DOHH2 (cell line): Measurements from ENCODE around the gene CNN3.

Source experiments
- H3F3A ChIP-seq: fragments of 200-600 bp; sonication (generic), shearing (Covaris generic); 2 replicates; pipeline ENCODE4 v1.6.0; 2016; ENCODE audit warnings: antibody characterized with exemption, mild to moderate bottlenecking; ENCODE audit not compliant: control insufficient read depth, insufficient read depth
- H3K27ac ChIP-seq: fragments of 200-600 bp; sonication (generic); 2 replicates; pipeline ENCODE4 v1.5.1; 2014; ENCODE audit warnings: low read depth, mild to moderate bottlenecking, low read length, moderate library complexity
- H3K27me3 ChIP-seq: fragments of 200-600 bp; sonication (generic); 2 replicates; pipeline ENCODE4 v1.6.1; 2014; ENCODE audit warnings: mild to moderate bottlenecking, low read length, mixed read lengths; ENCODE audit not compliant: control insufficient read depth
- H3K36me3 ChIP-seq: fragments of 200-600 bp; sonication (generic); 2 replicates; pipeline ENCODE4 v1.6.1; 2014; ENCODE audit warnings: mild to moderate bottlenecking, low read length, moderate library complexity, mixed read lengths; ENCODE audit not compliant: control insufficient read depth
- H3K4me1 ChIP-seq: fragments of 200-600 bp; sonication (generic); 2 replicates; pipeline ENCODE4 v1.6.1; 2014; ENCODE audit warnings: mild to moderate bottlenecking, low read length, mixed read lengths; ENCODE audit not compliant: control insufficient read depth
- H3K4me2 ChIP-seq: fragments of 200-600 bp; sonication (generic); 2 replicates; pipeline ENCODE4 v1.6.0; 2014; ENCODE audit warnings: mild to moderate bottlenecking, low read length, moderate library complexity
- H3K4me3 ChIP-seq: fragments of 200-600 bp; sonication (generic); 2 replicates; pipeline ENCODE4 v1.5.1; 2014; ENCODE audit warnings: mild to moderate bottlenecking, low read length, mixed read lengths
- H3K79me2 ChIP-seq: fragments of 200-600 bp; sonication (generic); 2 replicates; pipeline ENCODE4 v1.6.1; 2014; ENCODE audit warnings: mild to moderate bottlenecking, low read length, mixed read lengths; ENCODE audit not compliant: control insufficient read depth
- H3K9me2 ChIP-seq: fragments of 200-600 bp; sonication (generic); replicated peaks from 2 replicates; pipeline ENCODE4 v1.6.1; 2014; ENCODE audit warnings: mild to moderate bottlenecking, low read length, mixed read lengths; ENCODE audit not compliant: control insufficient read depth
- H3K9me3 ChIP-seq: fragments of 200-600 bp; sonication (generic); 2 replicates; pipeline ENCODE4 v1.6.1; 2014; ENCODE audit warnings: antibody characterized with exemption, low read length, mixed read lengths; ENCODE audit not compliant: control insufficient read depth, insufficient read depth
- H4K20me1 ChIP-seq: fragments of 200-600 bp; sonication (generic); 2 replicates; pipeline ENCODE4 v1.6.0; 2014; ENCODE audit warnings: low read depth, mild to moderate bottlenecking, antibody characterized with exemption, low read length, moderate library complexity; ENCODE audit not compliant: control insufficient read depth, insufficient read depth
- CTCF ChIP-seq: fragments of 200-600 bp; sonication (generic); IDR thresholded peaks from one replicate; pipeline ENCODE4 v1.5.1; 2014; ENCODE audit warnings: antibody characterized with exemption, mild to moderate bottlenecking, low read depth, low read length; ENCODE audit not compliant: poor library complexity, severe bottlenecking
- EZH2phosphoT487 ChIP-seq: fragments of 200-600 bp; sonication (generic); IDR thresholded peaks from 2 replicates; pipeline ENCODE4 v1.6.1; 2017; ENCODE audit warnings: borderline replicate concordance, mild to moderate bottlenecking, antibody characterized with exemption, low read length, moderate library complexity, mixed read lengths

CNN3 gene

GRCh38 chr1:94875794-94876193 lies 51.1 kb downstream of the CNN3 start:
- no peaks in the 10 kb centered on the region for H4K20me1 ChIP-seq
- H3K79me2 ChIP-seq = no peaks in the 10 kb centered on the region
- no peak overlapping the region for H3K4me2 ChIP-seq
- no peak overlapping the region for H3K4me3 ChIP-seq
- H3F3A ChIP-seq = no peaks in the 10 kb centered on the region
- no peaks in the 10 kb centered on the region for H3K4me1 ChIP-seq
- H3K27me3 ChIP-seq = no peaks in the 10 kb centered on the region
- TF ChIP-seq CTCF = no peak
- no peak for TF ChIP-seq EZH2phosphoT487
- no peaks in the 10 kb centered on the region for H3K9me3 ChIP-seq
- H3K36me3 ChIP-seq = no peaks in the 10 kb centered on the region
- H3K9me2 ChIP-seq = no peaks in the 10 kb centered on the region
- H3K27ac ChIP-seq = no peak overlapping the region

GRCh38 chr1:94874423-94874822 lies 52.5 kb downstream of the CNN3 start:
- no peaks in the 10 kb centered on the region for H3K36me3 ChIP-seq
- H3K79me2 ChIP-seq = no peaks in the 10 kb centered on the region
- no peaks in the 10 kb centered on the region for H3F3A ChIP-seq
- no peaks in the 10 kb centered on the region for H3K4me1 ChIP-seq
- H3K9me3 ChIP-seq = no peaks in the 10 kb centered on the region
- peaks cover 2% of the 10 kb centered on the region; the same call in 1 of the 2 replicates for H3K27me3 ChIP-seq
- no peak overlapping the region for H3K4me3 ChIP-seq
- TF ChIP-seq CTCF (no peak), EZH2phosphoT487 (no peak)
- H3K9me2 ChIP-seq = no peaks in the 10 kb centered on the region
- no peaks in the 10 kb centered on the region for H4K20me1 ChIP-seq
- H3K4me2 ChIP-seq = no peak overlapping the region
- no peak overlapping the region for H3K27ac ChIP-seq

- H3K9me2 ChIP-seq = no peaks in the 10 kb centered on the region
- H3F3A ChIP-seq = no peaks in the 10 kb centered on the region
- no peak overlapping the region for H3K4me2 ChIP-seq
- no peak overlapping the region for H3K4me3 ChIP-seq
- H3K79me2 ChIP-seq = no peaks in the 10 kb centered on the region
- H3K27me3 ChIP-seq = peaks cover 2% of the 10 kb centered on the region; the same call in 1 of the 2 replicates
- TF ChIP-seq EZH2phosphoT487 = no peak
- TF ChIP-seq CTCF = no peak
- no peak overlapping the region for H3K27ac ChIP-seq
- H3K36me3 ChIP-seq = no peaks in the 10 kb centered on the region
- H3K9me3 ChIP-seq = no peaks in the 10 kb centered on the region
- H4K20me1 ChIP-seq = no peaks in the 10 kb centered on the region
- no peaks in the 10 kb centered on the region for H3K4me1 ChIP-seq
Measured at GRCh38 chr1:94873520-94874351, 53.2 kb downstream of the CNN3 start.
